Measurements from ENCODE around the gene CLIC6.

CLIC6 gene

DNA sequence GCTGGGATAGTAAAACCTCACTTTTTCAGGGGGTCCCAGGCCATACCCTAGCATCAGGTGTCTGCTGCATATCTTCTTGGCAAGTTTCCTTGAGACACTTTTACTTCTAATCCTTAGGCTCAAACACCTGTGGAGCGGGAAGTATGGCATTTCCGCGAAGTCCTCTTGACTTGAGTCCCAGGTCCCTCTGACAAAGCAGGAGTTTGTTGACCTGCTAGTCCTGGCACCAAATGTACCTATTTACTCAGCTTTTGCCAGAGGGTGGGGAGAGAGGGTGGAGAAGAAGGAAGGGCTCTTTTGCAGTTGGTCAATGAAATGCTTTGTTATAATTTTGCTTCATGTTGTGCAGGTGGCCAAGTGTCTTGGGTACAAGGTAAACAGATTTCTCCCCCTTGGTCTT lies 59.7 kb downstream of the CLIC6 start:
- no peak for DNase-seq

DNA sequence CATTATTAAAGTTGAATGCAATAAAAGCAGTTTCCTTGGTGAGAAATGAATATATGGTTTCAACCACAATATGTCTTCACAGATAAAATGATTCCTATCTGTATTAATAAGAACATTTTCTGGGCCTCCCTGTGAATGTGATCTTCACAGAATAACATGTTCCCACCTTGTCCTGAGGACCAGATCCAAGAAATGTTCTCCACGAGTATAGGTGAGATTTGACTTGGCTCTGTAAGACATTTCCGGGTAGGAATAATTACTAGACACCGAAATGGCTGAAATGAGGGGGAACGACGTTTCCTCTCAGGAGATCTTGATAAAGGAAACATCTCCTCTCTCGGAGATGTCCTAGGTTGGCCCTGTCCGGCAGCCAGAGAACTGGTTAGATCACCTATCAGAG lies 61.4 kb downstream of the CLIC6 start:
- no peak for DNase-seq

DNA sequence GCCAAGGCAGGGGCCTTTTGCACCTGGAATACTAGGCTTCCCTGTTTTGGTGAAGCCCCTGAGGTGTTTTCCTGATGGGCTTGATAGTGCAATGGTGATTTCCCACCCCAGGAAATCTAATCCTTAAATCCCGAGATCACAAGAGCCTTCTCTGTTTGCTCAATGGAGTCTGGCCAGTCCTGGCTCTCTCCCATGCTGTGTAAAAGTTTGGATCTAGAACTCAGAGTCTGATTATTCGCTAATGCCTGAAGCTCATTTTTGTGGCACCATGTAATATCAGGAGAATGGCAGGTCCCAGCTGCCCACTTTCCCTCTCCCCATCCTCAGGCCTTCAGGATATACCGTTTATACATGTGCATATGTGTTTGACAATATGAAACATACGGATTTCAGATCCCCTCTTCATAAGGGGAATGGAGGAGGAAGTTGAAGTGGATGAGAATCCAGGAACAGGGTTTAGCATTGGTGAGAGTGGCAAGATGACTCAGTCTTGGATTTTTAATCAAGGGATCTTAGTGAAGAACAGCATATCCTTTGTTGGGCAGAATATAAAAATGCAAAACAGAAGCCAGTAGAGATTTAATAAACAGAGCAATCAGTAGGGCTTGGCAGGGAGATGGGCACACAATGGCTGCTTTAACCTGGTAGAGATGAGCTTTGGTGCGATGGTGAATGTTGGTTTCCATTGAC lies 62.1 kb downstream of the CLIC6 start:
- DNase-seq: no peak

DNA sequence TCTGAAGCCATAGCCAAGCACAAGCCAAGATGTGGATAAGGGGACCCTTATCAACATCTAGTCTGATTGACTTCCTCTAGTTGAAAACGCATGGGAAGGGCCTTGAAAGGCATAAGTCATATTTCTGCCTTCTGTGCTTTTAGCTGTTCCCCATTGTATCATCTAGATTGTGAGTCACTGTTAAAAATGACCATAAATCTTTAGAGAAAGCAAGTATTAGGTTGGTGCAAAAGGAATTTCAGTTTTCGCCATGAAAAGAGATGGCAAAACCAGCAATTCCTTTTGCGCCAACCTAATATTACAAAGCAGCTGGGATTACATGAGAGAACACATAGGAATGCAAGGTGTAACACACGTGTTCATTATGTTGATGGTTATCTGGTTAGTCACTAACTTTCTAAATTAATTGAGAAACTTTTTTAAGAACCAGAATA lies 63.6 kb downstream of the CLIC6 start:
- DNase-seq: no peak

DNA sequence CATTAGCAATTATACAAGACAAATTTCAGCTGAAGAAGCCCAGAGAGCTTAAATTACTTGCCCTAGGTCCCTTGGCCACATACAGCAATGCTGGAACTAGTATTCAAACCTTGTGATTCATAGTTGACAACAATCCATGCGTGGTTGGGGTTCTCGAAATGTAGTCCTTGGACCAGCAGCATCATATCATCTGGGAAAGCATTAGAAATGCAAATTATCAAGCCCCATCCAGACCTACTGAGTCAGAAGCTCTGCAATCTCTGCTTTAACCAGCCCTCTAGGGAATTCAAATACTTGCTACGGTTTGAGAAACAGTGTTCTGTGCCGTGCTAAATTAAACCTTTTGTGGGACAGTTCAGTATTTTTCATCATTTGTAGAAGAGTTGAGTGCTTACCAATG lies 65.1 kb downstream of the CLIC6 start:
- DNase-seq: no peak

DNA sequence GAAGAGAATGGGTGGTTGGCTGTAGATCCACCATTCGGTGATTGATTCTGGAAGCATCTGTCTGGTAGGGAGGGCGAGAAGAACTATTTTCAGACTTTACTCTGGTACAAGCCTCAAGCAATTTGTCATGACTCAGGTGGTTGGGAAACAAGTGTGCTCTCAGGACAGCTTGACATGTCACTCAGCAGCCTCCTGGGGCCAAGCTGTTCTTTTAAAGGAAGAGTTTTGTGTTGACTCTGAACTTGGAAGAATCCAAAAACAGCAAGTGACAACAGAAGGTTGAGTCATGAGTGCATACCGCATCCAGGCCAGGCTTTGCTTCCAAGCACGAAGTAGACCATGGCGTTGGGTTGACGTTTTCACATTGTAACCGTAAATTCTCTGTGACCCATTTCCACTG lies 65.9 kb downstream of the CLIC6 start:
- DNase-seq: no peak

DNA sequence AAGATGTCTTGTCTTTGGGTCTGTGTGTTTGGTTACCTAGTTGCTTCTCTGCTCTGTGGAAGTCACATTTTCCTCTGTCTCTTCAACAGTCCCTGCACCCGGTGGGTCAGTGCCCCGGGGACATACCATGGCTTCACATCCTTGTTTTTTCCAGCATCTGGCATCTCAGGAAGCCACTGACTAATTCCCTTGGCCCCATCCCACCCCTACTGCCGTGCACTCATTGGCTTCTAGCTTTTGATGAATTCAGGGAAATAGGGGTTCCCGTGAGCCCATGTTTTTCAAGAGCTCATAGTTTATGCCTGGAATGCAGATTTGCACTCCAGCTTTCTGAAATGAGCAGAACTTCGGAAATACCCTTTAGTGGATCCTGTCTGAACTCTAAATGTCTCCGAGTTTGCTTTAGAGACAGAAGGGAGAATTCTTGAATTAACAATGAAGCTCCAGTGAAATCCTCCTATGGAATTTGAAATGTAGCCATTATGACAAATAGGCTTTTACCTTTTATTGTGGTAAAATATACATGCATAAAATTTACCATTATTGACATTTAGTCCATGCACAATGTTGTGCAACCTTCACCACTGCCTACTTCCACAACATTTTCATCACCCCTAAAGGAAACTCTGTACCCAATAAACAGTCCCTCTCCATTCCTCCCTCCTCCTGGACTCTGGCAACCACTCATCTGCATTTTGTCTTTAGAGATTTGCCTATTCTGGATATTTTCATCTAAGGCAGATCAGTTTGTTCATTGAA lies 67.5 kb downstream of the CLIC6 start:
- DNase-seq: no peak

DNA sequence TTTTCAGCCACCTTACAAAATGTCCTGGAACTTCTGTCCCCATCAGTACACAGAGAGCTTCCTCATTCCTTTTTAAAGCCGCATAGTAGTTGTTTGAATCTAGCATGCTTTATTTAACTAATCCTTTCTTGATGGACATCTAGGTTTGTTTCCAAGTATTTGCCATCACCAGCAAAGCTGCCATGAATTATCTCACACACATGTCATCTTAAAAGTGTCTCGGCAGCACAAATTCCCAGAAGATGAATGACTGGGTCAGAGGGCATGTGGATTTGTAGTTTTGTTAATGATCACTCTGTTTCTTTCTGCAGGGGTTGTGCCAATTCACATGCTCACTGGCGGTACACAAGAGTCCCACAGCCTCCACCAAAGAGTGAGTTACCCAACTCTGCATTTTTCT lies 68.3 kb downstream of the CLIC6 start:
- no peak for DNase-seq

DNA sequence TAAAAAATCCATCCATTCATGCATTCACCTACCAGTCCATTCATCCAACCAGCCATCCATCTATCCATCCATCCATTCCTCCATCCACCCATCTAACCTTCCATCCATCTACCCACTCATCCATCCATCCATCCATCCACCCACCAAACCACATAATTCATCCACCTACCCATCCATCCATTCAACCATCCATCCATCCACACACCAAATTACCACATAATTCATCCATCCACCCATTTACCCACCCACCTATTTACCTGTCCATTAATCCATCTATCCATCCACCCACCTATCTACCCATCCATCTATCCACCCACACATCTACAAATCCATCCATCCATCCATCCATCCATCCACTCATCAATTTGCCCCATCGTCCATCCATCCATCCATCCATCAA lies 71.4 kb downstream of the CLIC6 start:
- DNase-seq: no peak

DNA sequence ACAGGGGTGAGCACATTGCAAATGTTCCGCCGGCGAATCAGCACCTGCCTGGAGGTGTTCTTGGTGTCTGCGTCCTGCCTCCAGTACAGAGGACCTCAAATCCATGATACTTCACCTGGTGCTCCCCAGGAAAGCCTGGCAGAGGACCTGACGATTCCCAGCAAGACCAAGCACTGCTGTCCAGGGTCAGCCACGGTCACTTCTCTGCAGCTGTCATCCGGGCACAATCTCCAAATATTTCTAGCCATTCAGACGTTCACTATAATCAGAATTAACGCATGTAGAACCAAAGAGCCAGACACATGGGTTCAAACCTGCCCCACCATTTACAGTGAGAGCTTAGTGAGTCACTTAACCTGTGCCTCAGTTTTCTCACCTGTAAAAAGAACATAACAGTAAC lies 74.5 kb downstream of the CLIC6 start:
- DNase-seq: no peak

DNA sequence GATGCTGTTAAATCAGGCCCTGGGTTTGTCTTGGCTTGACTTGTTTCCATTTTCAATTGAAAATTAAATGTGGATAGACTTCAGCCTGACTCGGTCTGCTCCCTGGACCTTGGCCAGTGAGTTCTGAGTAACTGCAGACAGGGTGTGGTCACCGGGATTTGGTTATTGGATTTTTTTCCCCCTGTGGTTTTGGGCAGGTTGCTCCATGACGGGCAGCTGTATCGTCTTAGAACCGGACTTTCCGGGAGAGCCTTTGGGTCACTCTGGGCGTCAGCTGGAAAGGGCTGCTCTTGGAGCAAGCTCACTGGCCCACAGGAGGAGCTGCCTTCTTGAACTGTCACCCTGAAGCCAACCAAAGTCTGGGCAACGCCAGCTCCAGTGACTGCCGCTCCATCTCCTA lies 75.0 kb downstream of the CLIC6 start:
- DNase-seq: no peak

DNA sequence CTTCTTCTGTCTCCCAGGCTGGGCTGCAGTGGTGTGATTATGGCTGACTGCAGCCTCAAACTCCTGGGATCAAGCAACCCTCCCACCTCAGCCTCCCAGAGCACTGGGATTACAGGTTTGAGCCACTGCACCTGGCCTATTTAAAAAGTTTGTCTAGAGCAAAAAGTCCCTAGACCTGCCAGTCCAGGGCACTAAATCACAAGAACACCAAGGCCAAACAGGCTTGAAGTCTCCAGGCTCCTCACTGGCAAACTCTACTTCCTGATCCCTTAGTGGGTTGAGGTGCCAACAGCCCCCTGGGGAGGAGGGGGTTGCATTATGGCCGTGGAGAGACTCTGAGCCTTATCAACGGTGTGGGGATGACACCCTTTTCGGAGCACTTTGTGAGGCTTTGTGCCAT lies 76.0 kb downstream of the CLIC6 start:
- DNase-seq: no peak

DNA sequence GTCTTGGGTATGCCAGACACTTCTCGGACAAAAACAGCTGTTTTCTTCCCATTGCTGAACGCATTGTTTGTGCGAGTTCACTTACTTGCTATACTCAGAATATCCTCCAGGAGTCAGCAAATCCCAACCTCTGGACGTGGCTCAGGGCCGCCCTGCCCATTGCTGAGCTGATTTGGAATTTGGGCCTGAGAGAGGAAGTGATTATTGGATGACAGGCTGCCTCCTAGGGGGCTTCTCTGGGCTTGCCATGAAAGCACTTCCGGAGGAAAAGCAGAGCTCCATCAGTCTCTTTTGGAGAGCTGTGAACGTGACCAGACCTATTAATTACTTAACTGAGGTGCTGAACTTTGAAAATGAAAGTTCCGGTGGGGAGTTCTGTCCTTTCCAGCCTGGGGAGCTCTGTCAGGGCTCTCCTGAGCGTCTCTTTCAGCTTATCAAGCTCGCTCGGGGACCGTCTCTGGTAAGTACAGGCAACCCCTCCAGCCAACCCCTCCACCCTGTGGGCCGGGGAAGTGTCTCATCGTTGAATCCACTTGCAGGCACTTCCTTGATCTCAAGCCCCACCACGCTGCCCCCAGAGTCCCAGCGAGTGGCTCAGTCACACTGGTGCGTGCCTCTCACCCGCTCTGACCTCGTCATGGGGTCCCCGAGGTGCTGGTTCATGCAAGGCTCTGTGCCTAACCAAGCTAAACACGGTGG lies 76.9 kb downstream of the CLIC6 start:
- DNase-seq: peak; percentile 54 to 64

DNA sequence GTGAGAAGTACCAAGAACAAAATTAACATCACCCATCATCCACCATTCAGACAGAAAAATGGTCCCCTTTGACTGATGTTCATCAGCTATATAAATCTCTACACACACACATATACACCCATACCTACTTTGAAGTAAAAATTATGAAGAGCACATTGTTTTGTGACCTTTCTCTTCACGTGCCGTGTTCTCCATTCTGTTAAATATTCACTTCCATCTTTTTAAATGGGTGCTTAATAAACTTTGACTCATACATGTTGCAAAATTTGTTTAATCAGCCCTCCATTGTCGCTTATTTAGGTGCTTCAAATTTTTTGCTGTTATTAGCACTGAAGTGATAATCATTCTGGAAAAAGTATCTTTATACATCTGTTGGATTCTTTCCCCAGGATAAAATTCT lies 80.1 kb downstream of the CLIC6 start:
- DNase-seq: no peak

DNA sequence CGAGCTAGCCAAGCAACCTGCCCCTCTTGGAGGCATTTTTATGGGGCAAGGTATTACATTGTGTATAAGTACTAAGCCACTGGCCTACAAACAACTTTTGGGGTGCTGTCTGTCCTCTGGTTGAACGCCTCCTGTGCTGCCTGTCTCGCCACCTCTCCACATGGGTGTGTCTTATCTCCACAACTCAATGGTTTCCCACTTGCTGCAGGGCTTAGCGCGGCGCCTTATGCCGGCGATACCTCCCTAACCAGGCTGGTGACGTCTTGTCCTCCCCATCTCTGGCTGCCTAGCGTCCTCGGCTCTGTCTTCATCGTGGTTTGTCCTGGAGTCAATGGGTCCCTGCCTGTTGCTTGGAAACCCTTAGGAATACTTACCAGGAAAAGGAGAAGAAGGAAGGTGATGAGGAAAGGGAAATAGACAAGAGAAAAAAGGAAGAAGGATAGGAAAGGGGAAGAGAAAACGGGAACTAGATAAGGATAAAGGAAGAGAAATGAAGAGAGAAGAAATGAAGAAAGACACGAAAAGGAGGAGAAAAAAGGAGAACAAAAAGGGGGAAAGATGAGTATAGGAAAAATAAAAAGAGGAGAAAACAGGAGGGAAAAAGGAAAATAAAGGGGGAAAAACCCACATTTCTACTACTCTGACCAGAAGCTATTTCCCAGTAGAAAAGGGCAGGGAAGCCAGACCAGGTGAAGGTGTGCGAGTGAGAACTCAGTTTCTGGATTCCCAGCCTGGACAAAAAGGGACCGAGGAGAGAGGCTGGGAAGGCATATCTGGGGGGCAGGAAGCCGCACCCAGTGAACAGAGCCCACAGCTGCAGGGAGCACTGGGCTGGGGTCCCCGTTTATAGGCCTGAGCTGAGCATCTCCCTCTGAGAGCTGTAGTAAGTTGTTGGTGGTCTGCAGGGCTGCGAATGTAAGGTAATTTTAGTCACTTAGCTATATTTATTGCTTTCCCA lies 86.2 kb downstream of the CLIC6 start:
- no peak for DNase-seq

DNA sequence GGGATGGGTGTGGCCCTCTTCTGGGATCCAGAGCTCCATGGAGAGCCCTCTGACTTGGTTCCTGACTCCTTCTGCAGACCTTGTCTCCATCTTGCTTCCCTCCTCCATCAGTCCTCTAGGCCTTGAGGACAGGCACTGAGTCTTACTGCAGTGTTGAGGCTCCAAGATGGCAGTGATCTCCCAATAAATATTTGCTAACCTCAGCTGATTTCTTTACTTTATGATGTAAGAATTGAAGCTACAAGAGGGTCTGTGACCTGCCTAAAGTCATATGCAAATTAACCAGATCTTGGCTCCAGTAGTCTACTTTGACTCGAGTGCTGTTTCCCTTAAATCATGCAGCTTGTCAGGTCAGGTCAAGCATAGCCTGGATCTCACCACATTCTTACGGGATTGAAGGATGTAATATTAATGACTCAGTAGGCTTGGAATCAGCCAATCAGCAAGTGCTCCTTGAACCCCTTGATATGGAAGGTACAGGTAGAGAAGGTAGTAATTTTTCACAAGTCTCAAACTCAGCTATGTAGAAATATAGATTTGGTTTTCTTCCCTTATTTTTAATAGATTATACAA lies 93.0 kb downstream of the CLIC6 start:
- DNase-seq: no peak

DNA sequence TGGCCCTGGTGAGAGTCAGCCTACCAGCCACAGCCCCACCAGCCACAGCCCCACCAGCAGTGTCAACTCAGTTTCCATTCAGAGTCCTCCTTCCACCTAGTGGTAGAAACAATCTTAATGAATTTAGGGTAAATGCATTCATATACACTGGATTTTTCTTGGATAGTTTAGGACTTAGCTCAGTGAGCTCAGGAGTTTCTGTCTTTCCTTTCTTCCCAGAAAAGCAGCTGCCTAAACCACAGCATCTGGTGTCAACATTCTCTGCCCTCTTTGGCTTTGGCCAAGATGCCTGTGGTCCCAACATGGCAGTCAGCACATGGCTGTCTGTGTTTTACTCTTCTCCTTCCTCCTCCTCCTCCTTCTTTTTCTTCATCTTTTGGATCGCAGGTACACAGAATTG lies 94.0 kb downstream of the CLIC6 start:
- DNase-seq: no peak

DNA sequence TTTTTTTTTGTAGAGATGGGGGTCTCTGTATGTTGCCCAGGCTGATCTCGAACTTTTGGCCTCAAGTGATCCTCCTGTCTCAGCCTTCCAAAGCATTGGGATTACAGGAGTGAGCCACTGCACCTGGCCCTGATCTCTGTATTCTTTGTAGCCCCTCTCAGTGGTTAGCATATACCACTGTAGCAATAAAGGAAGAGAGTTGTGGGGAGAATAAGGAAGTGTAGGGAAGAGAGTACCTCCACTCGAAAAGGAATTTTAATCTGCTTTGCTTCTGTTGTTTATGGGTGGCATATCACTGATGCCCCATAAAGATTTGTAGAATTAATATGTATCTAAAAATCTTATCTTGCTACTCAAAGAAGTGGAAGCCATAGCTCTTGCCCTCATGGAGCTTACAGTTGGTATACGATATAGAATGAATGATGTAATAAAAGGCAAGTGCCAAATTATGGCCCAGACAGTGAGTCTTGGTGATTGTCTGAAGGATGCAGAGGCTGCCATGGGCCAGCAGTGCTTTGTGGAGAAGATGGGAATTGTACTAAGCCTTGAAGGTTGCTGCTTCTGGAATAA lies 96.0 kb downstream of the CLIC6 start:
- DNase-seq: no peak

DNA sequence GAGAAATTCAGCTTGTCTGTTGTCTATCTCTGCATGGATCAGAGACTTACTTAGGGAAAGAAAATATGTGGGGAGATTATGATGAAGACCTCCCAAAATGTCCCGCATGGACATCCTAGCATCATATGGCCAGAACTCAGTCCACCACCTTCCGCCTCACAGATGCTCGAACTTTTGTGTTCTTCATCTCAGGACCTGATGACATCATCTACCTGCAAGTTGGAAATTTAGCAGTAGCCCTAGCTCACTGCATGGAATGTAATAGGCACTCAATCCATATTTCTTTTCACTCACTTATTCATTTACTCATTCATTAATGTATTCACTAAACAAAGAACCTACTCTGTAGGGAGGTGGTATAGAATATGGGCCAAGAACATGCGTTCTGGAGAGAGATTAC lies 96.8 kb downstream of the CLIC6 start:
- no peak for DNase-seq

DNA sequence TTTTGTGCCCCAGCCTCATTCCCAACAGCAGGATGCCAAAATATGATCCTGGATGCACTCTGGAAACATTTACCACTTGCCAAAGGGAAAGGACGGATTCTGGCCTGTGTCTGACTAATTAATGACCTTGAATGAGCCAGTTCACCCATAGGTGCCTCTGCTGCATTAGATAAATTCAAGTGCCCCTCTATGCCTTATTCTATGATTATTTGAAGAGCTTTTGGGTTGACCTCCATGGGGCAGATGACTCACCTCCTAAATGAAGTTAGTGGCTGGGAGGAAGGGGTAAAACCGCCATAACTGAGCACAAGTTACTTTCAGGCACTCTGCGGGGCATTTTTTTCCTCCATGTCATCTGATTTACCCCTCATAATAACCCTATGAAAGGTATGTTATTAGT lies 98.1 kb downstream of the CLIC6 start:
- no peak for DNase-seq
